ENCODE data around the gene CEACAM16.

The CEACAM16 gene

DNA sequence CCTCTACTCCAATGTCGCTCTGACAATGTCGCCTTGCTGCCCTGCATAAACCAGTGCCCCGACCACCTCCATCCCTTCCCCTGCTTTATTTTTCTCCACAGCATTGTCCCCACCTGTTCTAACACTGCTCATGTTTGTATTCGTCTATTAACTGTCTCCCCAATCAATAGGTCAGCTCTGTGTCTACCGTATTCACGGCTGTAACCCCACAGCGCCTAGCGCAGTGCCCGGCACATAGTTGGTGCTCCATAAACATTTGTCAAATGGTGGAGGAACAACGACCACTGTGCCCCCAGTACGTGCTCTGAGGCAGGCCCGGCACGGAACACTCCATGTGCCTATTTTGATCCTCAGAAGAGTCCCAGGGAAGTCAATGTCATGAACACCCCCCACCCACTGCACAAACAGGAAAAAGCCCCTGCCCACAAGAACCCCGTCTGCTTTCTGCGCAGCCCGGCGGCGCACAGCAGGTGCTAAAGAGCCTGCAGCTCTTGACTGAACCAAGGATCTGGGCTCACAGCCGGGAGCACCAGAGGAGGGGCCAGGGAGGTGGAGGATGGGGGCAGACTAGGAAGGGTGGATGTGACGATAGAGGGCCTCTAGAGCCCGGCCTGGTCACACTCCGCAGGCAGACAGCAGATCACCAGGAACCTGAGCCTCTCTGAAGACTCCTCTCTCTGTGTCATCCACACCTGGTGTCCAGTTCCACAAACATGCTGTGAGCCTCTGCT lies 1.8 kb upstream of the CEACAM16 start:
- TF ChIP-seq CTCF (IDR thresholded peaks at IDR 0.05; ENCODE audit: low read depth, low read length, missing control alignments) = no peak
- DNase-seq (ENCODE audit: low read depth) = no peak
- no peak overlapping the region for H3K4me3 ChIP-seq (ENCODE audit: low read depth, low read length)

- no peak for TF ChIP-seq CTCF (IDR thresholded peaks at IDR 0.05; ENCODE audit: low read depth, low read length, missing control alignments)
- no peak overlapping the region for H3K4me3 ChIP-seq (ENCODE audit: low read depth, low read length)
- no peak for DNase-seq (ENCODE audit: low read depth)
Measured at GRCh38 chr19:44697670-44698034, 1.3 kb upstream of the CEACAM16 start.

DNA sequence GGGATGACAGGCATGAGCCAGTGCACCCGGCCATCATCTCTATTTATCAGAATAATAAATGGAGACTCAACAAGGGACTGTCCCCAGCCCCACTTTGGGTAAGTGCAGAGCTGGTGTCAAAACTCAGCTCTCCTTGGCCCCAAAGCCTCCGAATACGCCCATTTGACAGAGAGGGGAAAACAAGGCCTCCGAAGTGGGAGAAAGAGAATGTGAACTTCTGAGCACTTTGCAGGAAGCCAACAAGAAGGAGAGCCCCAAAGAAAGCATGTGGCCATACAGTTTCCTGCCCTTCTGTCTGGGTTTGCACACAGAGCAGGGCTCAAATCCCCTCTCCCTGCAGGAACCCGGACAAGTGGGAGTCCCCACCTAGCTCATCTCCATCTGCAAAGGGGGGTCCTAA lies 1.6 kb downstream of the CEACAM16 start:
- no peak for DNase-seq (ENCODE audit: low read depth)
- no peak for TF ChIP-seq CTCF (IDR thresholded peaks at IDR 0.05; ENCODE audit: low read depth, low read length, missing control alignments)
- no peak overlapping the region for H3K4me3 ChIP-seq (ENCODE audit: low read depth, low read length)

DNA sequence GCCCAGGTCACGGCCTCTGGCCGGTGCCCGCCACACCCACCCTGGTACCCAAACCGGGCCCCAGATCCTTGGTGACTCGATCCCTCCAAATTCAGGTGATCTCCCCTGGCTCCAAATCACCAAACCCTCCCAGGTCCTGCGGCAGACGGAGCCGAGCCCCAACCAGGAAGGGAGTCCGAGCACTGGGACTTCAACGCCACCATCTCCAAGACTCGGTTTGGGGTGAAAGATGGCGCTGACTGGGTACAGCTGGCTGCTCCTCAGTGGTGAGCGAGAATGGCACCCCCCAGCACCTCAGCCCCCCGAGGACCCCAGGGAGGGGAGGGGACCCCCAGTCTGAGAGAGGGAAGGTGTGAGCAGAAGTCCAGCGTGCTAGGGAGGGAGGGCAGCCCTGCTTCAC lies 2.3 kb downstream of the CEACAM16 start:
- no peak for TF ChIP-seq CTCF (IDR thresholded peaks at IDR 0.05; ENCODE audit: low read depth, low read length, missing control alignments)
- no peak for DNase-seq (ENCODE audit: low read depth)
- no peak overlapping the region for H3K4me3 ChIP-seq (ENCODE audit: low read depth, low read length)

- TF ChIP-seq CTCF (IDR thresholded peaks at IDR 0.05; ENCODE audit: low read depth, low read length, missing control alignments) = no peak
- no peak for DNase-seq (ENCODE audit: low read depth)
Measured at GRCh38 chr19:44702551-44703176, 3.7 kb downstream of the CEACAM16 start.

GRCh38 chr19:44703336-44704078 lies 4.6 kb downstream of the CEACAM16 start:
- no peak for TF ChIP-seq CTCF (IDR thresholded peaks at IDR 0.05; ENCODE audit: low read depth, low read length, missing control alignments)
- H3K4me3 ChIP-seq (ENCODE audit: low read depth, low read length) = no peak overlapping the region
- no peak for DNase-seq (ENCODE audit: low read depth)

More at GRCh38 chr19:44702551-44703176, 3.7 kb downstream of the CEACAM16 start:
- H3K4me3 ChIP-seq (ENCODE audit: low read depth, low read length) = no peak overlapping the region

Measured in GM12864 (cell line).